HepG2 (cell line): ENCODE measurements around the gene TLCD1. TPM values are rescaled to one million over a fixed set of nuclear protein-coding genes. Genes with fewer than 3 reads are reported as not detected.
A peak's percentile ranks its signal among the peaks of the same experiment; 100 is the strongest.

Source experiments
- AKNA ChIP-seq: sonication (generic); formaldehyde crosslinking; IDR thresholded peaks from 2 replicates; pipeline ENCODE4 v1.4.0; 2020; ENCODE audit warnings: missing genetic modification reagents, borderline replicate concordance
- ARID4A ChIP-seq: sonication (generic); formaldehyde crosslinking; IDR thresholded peaks from 2 replicates; pipeline ENCODE4 v1.5.0; 2020; ENCODE audit warnings: mild to moderate bottlenecking, missing genetic modification reagents, borderline replicate concordance
- CREBL2 ChIP-seq: sonication (generic); formaldehyde crosslinking; IDR thresholded peaks from 2 replicates; pipeline ENCODE4 v1.8.1; 2023; ENCODE audit warnings: missing genetic modification reagents, mild to moderate bottlenecking, borderline replicate concordance
- HNF1B ChIP-seq: sonication (generic); formaldehyde crosslinking; IDR thresholded peaks from 2 replicates; pipeline ENCODE4 v1.5.1; 2020; ENCODE audit warnings: mild to moderate bottlenecking, moderate library complexity, missing genetic modification reagents
- IRF1 ChIP-seq: sonication (generic); formaldehyde crosslinking; IDR thresholded peaks from 2 replicates; pipeline ENCODE4 v1.4.0; 2020; ENCODE audit warnings: low read depth, mild to moderate bottlenecking, missing genetic modification reagents
- JARID2 ChIP-seq: sonication (generic); formaldehyde crosslinking; IDR thresholded peaks from 2 replicates; pipeline ENCODE4 v1.8.1; 2023; ENCODE audit warnings: missing genetic modification reagents, inconsistent platforms; ENCODE audit not compliant: insufficient replicate concordance
- KDM6A ChIP-seq: IDR thresholded peaks from 2 replicates; pipeline ENCODE4 v1.6.1; 2016; ENCODE audit warnings: low read depth
- KLF6 ChIP-seq: IDR thresholded peaks from 2 replicates; pipeline ENCODE4 v1.8.0; 2016; ENCODE audit warnings: missing biosample characterization, missing genetic modification reagents
- MYNN ChIP-seq: sonication (generic); formaldehyde crosslinking; IDR thresholded peaks from 2 replicates; pipeline ENCODE4 v1.4.0; 2020; ENCODE audit warnings: mild to moderate bottlenecking, low read depth, missing genetic modification reagents
- NFATC3 ChIP-seq: sonication (generic); formaldehyde crosslinking; IDR thresholded peaks from 2 replicates; pipeline ENCODE4 v1.5.1; 2020; ENCODE audit warnings: mild to moderate bottlenecking, missing genetic modification reagents
- RAD51 ChIP-seq: fragments of 450-650 bp; IDR thresholded peaks from 2 replicates; pipeline ENCODE4 v1.6.1; 2016; ENCODE audit warnings: borderline replicate concordance
- RELA ChIP-seq: sonication (generic); formaldehyde crosslinking; IDR thresholded peaks from 2 replicates; pipeline ENCODE4 v1.4.0; 2020; ENCODE audit warnings: missing genetic modification reagents
- ZC3H4 ChIP-seq: sonication (generic); formaldehyde crosslinking; IDR thresholded peaks from 2 replicates; pipeline ENCODE4 v1.4.0; 2020; ENCODE audit warnings: missing genetic modification reagents, borderline replicate concordance
- ZNF274 ChIP-seq: sonication (generic); formaldehyde crosslinking; IDR thresholded peaks from 2 replicates; pipeline ENCODE4 v1.5.1; 2020; ENCODE audit warnings: mild to moderate bottlenecking, missing genetic modification reagents
- ZNF616 ChIP-seq: sonication (generic); formaldehyde crosslinking; IDR thresholded peaks from 2 replicates; pipeline ENCODE4 v1.5.0; 2020; ENCODE audit warnings: low read depth, mild to moderate bottlenecking, missing genetic modification reagents
- polyA plus RNA-seq, 8 experiments: library from polyadenylated mRNA; depleted of rRNA in 3 of 8; stranded (reverse) in 7 of 8; unstranded in 1 of 8; fragments of >200 nt; fragmentation: Illumina TruSeq in 4 of 8; extraction: Trizol in 4 of 8; gene quantifications; 2 replicates each; pipeline versions ENCODE4 v1.2.1 to v1.2.3, GENCODE V29; 2011 to 2016; ENCODE audit warnings: low read depth in 4 of 8, missing spikeins in 1 of 8, mixed read lengths in 1 of 8; ENCODE audit not compliant: insufficient read depth in 1 of 8
- total RNA-seq, 5 experiments: library from RNA; depleted of rRNA; stranded (reverse); fragments of >200 nt; fragmentation: Illumina TruSeq; extraction: Trizol; gene quantifications; 2 replicates each; pipeline ENCODE4 v1.2.3, GENCODE V29; 2016; ENCODE audit warnings: low read depth in 1 of 5

The TLCD1 gene
- total and polyA plus RNA-seq, 2 of the 13 experiments (the other 11 are each of a cell fraction or from before 2014, with no cell fraction given): 14.9 to 19.6 TPM

GRCh38 chr17:28744972-28745785 is 19.1 kb upstream of the TLCD1 start (continued):
- TF ChIP-seq ARID4A: peak; percentile 81
- TF ChIP-seq ZC3H4 (CRISPR knock-in tag): peak; percentile 87; the same call in 1 of the 2 replicates
- no peak for TF ChIP-seq KDM6A (CRISPR knock-in tag)
- TF ChIP-seq HNF1B (CRISPR knock-in tag): no peak; the same call in 1 of the 2 replicates
- TF ChIP-seq ZNF274 (CRISPR knock-in tag): no peak
- no peak for TF ChIP-seq RAD51
- no peak; the same call in 1 of the 2 replicates for TF ChIP-seq RELA (CRISPR knock-in tag)
- no peak for TF ChIP-seq NFATC3 (CRISPR knock-in tag)
- no peak for TF ChIP-seq AKNA (CRISPR knock-in tag)
- TF ChIP-seq CREBL2 (CRISPR knock-in tag): no peak
- TF ChIP-seq JARID2 (CRISPR knock-in tag): no peak
- TF ChIP-seq IRF1 (CRISPR knock-in tag): no peak
- no peak for TF ChIP-seq KLF6 (CRISPR knock-in tag)
- no peak for TF ChIP-seq MYNN (CRISPR knock-in tag)
- TF ChIP-seq ZNF616 (CRISPR knock-in tag): 0 out of 2 replicates have a peak, but pooled peaks have one; percentile 65
